Neural crest cell (in vitro differentiated cells): Measurements from ENCODE around the gene CAV2. TPM values are rescaled to one million over a fixed set of nuclear protein-coding genes. Genes with fewer than 3 reads are reported as not detected.
"Not testable (repeated sequence)": the region's sequence is repeated elsewhere in the genome, so short reads cannot be mapped to it uniquely, and the experiment has no call there.

Experiments used
- DNase-seq: peaks from one replicate; pipeline ENCODE4 v3.0.0; 2021; ENCODE audit warnings: low read depth, mixed read lengths, low spot score
- H3K27ac Mint-ChIP-seq: one replicate; pipeline ENCODE4 v1.8.0; 2021; ENCODE audit warnings: mild to moderate bottlenecking, mixed read lengths; ENCODE audit not compliant: unreplicated experiment
- H3K27me3 Mint-ChIP-seq: 2 replicates; pipeline ENCODE4 v1.8.0; 2021; ENCODE audit warnings: low read depth, mild to moderate bottlenecking, mixed read lengths
- H3K36me3 Mint-ChIP-seq: 2 replicates; pipeline ENCODE4 v1.8.0; 2021; ENCODE audit warnings: low read depth, mild to moderate bottlenecking, mixed read lengths
- H3K4me1 Mint-ChIP-seq: 2 replicates; pipeline ENCODE4 v1.8.0; 2021; ENCODE audit warnings: mixed read lengths
- H3K4me3 Mint-ChIP-seq: one replicate; pipeline ENCODE4 v1.8.0; 2021; ENCODE audit warnings: mild to moderate bottlenecking, mixed read lengths
- H3K9me3 Mint-ChIP-seq: 2 replicates; pipeline ENCODE4 v1.8.0; 2021; ENCODE audit warnings: mixed read lengths
- total RNA-seq: library from RNA; stranded (reverse); gene quantifications from 2 replicates; pipeline ENCODE4 v1.2.1, GENCODE V29; 2021
- TF ChIP-seq, protein P1 (sequence below): fragments of 200-600 bp; sonication (generic); conservative IDR thresholded peaks from 2 replicates; pipeline ENCODE4 v1.5.0; 2021; ENCODE audit warnings: antibody characterized with exemption, mild to moderate bottlenecking

The CAV2 gene
- total RNA-seq, 1 donor from 2014 or later: 1.9 TPM

DNA sequence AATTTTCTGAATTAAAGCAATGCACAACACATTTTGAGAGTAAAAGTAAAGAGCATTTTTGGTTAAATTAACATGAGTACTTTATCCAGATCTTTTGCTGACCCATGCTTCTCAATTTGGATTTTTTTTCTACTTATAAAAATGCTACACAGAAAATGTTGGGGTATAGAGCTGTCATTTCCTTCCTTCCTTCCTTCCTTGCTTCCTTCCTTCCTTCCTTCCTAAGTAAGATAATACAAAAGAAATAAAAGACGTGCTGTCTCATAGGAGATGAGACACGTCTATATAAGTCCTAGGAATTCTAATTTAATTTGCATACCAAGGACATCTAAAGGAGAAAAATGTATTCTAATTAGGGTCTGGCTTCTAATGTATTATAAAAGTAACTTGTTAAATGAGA, 31.0 kb upstream of the CAV2 start:
- no peak overlapping the region for H3K4me3 Mint-ChIP-seq
- no peaks in the 10 kb centered on the region for H3K36me3 Mint-ChIP-seq
- H3K4me1 Mint-ChIP-seq: no peaks in the 10 kb centered on the region
- no peak for DNase-seq
- no peaks in the 10 kb centered on the region for H3K27me3 Mint-ChIP-seq
- H3K27ac Mint-ChIP-seq: no peak overlapping the region
- H3K9me3 Mint-ChIP-seq: no peaks in the 10 kb centered on the region
- TF ChIP-seq, protein P1, sequence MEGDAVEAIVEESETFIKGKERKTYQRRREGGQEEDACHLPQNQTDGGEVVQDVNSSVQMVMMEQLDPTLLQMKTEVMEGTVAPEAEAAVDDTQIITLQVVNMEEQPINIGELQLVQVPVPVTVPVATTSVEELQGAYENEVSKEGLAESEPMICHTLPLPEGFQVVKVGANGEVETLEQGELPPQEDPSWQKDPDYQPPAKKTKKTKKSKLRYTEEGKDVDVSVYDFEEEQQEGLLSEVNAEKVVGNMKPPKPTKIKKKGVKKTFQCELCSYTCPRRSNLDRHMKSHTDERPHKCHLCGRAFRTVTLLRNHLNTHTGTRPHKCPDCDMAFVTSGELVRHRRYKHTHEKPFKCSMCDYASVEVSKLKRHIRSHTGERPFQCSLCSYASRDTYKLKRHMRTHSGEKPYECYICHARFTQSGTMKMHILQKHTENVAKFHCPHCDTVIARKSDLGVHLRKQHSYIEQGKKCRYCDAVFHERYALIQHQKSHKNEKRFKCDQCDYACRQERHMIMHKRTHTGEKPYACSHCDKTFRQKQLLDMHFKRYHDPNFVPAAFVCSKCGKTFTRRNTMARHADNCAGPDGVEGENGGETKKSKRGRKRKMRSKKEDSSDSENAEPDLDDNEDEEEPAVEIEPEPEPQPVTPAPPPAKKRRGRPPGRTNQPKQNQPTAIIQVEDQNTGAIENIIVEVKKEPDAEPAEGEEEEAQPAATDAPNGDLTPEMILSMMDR: no peak

DNA sequence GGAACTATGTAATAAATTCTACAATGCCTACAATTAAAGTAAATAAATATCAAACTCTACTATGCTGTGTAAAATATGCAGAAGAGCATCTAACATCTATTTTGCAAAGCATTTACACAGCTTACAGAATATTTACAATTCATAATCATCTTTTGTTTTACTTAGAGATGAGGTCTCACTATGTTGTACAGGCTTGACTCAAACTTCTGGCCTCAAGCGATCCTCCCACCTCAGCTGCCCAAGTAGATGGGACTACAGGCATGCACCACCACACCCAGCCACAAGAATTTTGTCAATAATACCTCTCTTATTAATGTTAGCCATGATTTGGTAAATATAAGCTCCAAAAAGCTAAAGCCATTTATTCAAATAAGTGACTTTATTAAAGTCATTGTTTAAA, 21.9 kb upstream of the CAV2 start:
- Mint-ChIP-seq H3K36me3 (peaks cover 4% of the 10 kb centered on the region), H3K27me3 (no peaks in the 10 kb centered on the region), H3K4me3 (no peak overlapping the region), H3K27ac (no peak overlapping the region), H3K9me3 (peaks cover 10% of the 10 kb centered on the region), H3K4me1 (no peaks in the 10 kb centered on the region)
- DNase-seq: no peak
- TF ChIP-seq, protein P1: no peak

DNA sequence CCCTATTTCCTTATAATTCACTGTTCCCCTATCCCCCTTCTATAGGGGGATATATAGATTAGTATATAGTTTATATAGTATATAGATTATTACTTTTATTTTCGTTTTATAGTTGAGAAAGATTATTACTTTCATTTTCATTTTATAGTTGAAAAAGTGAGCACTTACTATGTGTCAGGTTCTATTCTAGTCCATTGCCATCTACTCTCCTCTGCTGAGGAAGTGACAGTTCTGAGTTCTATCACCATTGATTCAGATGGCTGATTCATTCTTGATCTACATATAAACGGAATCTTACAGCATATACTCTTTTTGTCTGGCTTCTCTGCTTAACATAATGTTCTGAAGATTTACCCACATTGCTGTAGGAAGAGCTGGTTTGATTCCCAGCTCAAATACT, 20.7 kb upstream of the CAV2 start:
- DNase-seq: no peak
- Mint-ChIP-seq H3K4me1 (no peaks in the 10 kb centered on the region), H3K27ac (no peak overlapping the region), H3K4me3 (no peak overlapping the region), H3K36me3 (peaks cover 4% of the 10 kb centered on the region), H3K9me3 (peaks cover 10% of the 10 kb centered on the region), H3K27me3 (no peaks in the 10 kb centered on the region)
- TF ChIP-seq, protein P1: no peak

DNA sequence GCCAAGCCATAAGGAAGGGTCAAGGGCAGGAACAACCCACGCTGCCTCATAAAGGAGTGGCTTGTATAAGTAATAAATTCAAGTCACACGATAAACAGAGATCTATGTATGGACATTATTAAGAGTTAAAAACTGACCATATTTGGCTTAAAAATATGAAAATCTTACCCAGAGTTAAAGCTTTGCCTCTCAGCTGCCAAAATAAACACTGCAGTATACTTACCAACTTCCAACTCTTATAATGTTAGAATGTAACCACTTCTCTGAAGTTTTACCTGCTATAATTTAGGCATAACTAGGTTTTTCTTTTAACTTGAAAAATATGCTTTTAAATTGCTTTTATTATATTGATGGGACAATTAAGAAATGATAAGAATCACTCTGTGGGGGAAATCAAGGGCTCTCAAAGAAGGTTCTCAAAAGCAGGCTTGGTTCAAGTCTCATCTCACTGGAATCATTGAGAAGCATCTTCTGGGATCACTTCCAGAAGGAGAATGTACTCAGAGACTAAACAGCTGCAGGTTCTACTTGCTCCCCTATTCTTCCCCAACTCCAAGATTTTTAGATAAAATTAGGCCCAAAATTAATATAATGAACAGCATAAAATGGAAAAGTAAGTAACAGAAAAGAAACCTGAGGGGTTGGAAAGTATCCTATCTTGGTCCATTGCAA, 16.1 kb upstream of the CAV2 start:
- H3K27ac Mint-ChIP-seq: no peak overlapping the region
- no peaks in the 10 kb centered on the region for H3K27me3 Mint-ChIP-seq
- no peaks in the 10 kb centered on the region for H3K4me1 Mint-ChIP-seq

DNA sequence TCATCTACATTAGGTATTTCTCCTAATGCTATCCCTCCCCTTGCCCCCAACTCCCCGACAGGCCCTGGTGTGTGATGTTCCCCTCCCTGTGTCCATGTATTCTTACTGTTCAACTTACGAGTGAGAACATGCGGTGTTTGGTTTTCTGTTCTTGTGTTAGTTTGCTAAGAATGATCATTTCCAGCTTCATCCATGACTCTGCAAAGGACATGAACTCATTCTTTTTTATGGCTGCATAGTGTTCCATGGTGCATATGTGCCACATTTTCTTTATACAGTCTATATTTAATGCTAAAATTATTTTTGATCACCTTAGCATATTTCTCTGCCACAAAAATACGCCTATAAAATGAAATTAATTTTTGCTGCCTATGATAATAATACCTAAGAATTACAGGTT, 15.1 kb upstream of the CAV2 start:
- H3K4me3 Mint-ChIP-seq, H3K27me3 Mint-ChIP-seq, H3K36me3 Mint-ChIP-seq, H3K9me3 Mint-ChIP-seq, DNase-seq, H3K4me1 Mint-ChIP-seq, H3K27ac Mint-ChIP-seq: not testable (repeated sequence)

More for the DNA sequence above, 16.1 kb upstream of the CAV2 start:
- no peaks in the 10 kb centered on the region for H3K9me3 Mint-ChIP-seq
- TF ChIP-seq, protein P1: no peak
- no peak overlapping the region for H3K4me3 Mint-ChIP-seq
- no peak for DNase-seq
- no peaks in the 10 kb centered on the region for H3K36me3 Mint-ChIP-seq

DNA sequence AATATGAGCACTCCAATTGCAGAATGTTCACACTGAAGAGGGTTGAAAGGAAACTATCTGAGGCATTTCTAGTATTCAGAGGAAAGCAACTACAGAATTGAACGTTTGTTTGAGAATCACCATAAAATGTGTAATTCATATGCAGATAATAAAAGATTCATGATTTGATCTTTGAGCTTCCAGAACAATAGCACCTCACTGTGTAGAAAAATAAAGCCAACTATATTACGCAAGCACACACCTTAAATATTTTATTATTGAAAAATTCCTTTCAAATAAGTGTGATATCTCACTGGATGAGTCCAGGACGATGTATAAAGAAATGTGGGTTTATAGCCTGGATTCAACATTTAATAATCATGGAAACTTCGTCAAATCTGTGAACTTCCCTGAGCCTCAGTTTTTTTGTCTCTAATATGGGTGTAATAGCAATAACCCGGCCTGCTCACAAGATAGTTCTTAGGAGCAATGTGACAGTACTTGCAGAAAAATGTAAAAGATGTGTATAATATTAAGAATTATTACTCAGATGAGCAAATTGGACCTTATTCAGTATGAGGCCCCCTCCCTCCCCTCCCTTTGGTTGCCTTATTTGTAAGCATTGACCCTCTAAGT, 11.5 kb upstream of the CAV2 start:
- Mint-ChIP-seq H3K36me3 (no peaks in the 10 kb centered on the region), H3K4me3 (no peak overlapping the region), H3K27me3 (peaks cover 5% of the 10 kb centered on the region), H3K9me3 (no peaks in the 10 kb centered on the region), H3K27ac (no peak overlapping the region), H3K4me1 (no peaks in the 10 kb centered on the region)
- no peak for DNase-seq
- TF ChIP-seq, protein P1: no peak
